KMS-11 (cell line): ENCODE measurements around the gene PEX10.
A peak's percentile ranks its signal among the peaks of the same experiment; 100 is the strongest.

Experiments used
- H2AFZ ChIP-seq: fragments of 200-600 bp; sonication (generic); 2 replicates; pipeline ENCODE4 v1.6.1; 2016; ENCODE audit warnings: antibody characterized with exemption, mixed run types, low read depth
- H3K27ac ChIP-seq: fragments of 200-600 bp; sonication (generic); 2 replicates; pipeline ENCODE4 v1.6.1; 2016; ENCODE audit warnings: mild to moderate bottlenecking, mixed run types
- H3K27me3 ChIP-seq: fragments of 200-600 bp; sonication (generic); 2 replicates; pipeline ENCODE4 v1.6.1; 2017; ENCODE audit warnings: mild to moderate bottlenecking, low read depth, mixed run types, moderate library complexity; ENCODE audit not compliant: insufficient read depth
- H3K36me3 ChIP-seq: fragments of 200-600 bp; sonication (generic); 2 replicates; pipeline ENCODE4 v1.6.1; 2017; ENCODE audit warnings: mild to moderate bottlenecking, mixed run types; ENCODE audit not compliant: insufficient read depth
- H3K4me1 ChIP-seq: fragments of 200-600 bp; sonication (generic); 2 replicates; pipeline ENCODE4 v1.6.1; 2016; ENCODE audit warnings: mild to moderate bottlenecking, low read depth, mixed run types; ENCODE audit not compliant: poor library complexity, severe bottlenecking
- H3K4me2 ChIP-seq: fragments of 200-600 bp; sonication (generic); 2 replicates; pipeline ENCODE4 v1.7.0; 2016; ENCODE audit warnings: mild to moderate bottlenecking, mixed run types
- H3K4me3 ChIP-seq: fragments of 200-600 bp; sonication (generic); IDR thresholded peaks from 2 replicates; pipeline ENCODE4 v1.6.1; 2017; ENCODE audit warnings: low read depth, low read length, mixed read lengths; ENCODE audit not compliant: insufficient read depth
- H3K79me2 ChIP-seq: fragments of 200-600 bp; sonication (generic); 2 replicates; pipeline ENCODE4 v1.6.1; 2016; ENCODE audit warnings: low read depth, mixed run types; ENCODE audit not compliant: insufficient read depth
- H3K9ac ChIP-seq: fragments of 200-600 bp; sonication (generic); 2 replicates; pipeline ENCODE4 v1.6.1; 2016; ENCODE audit warnings: mild to moderate bottlenecking, mixed run types
- H4K20me1 ChIP-seq: fragments of 200-600 bp; sonication (generic); 2 replicates; pipeline ENCODE4 v1.6.1; 2016; ENCODE audit warnings: mild to moderate bottlenecking, mixed run types; ENCODE audit not compliant: insufficient read depth
- TF ChIP-seq, protein P1 (sequence below): fragments of 200-600 bp; sonication (generic); conservative IDR thresholded peaks from 2 replicates; pipeline ENCODE4 v1.6.1; 2017; ENCODE audit warnings: low read depth, mild to moderate bottlenecking, antibody characterized with exemption, low read length, moderate library complexity, mixed read lengths

PEX10 gene

DNA sequence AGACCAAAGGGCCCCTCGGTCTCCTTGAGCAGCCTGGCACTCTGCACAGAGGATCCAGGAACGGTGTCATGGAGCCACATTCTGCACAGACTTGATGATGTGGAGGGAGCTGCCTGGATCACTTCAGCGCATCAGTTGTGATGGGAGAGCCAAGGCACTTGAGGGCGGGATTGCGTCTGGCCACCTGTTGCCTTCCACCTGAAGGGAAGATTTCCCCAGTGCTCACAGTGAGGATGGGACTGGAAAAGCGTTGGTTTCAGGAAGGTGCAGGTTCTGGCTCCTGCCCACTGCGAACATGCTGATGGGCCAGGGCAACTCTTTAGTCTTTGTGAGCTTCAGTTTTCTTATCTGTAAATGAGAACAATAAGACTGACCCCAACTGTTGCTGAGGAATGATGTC is 18.1 kb downstream of the PEX10 start:
- H3K27ac ChIP-seq = no peak overlapping the region
- H3K9ac ChIP-seq = no peak overlapping the region
- peaks cover 8% of the 10 kb centered on the region; the same call in 1 of the 2 replicates for H3K36me3 ChIP-seq
- peaks cover 19% of the 10 kb centered on the region for H3K79me2 ChIP-seq
- H2AFZ ChIP-seq = no peak overlapping the region
- TF ChIP-seq, protein P1, sequence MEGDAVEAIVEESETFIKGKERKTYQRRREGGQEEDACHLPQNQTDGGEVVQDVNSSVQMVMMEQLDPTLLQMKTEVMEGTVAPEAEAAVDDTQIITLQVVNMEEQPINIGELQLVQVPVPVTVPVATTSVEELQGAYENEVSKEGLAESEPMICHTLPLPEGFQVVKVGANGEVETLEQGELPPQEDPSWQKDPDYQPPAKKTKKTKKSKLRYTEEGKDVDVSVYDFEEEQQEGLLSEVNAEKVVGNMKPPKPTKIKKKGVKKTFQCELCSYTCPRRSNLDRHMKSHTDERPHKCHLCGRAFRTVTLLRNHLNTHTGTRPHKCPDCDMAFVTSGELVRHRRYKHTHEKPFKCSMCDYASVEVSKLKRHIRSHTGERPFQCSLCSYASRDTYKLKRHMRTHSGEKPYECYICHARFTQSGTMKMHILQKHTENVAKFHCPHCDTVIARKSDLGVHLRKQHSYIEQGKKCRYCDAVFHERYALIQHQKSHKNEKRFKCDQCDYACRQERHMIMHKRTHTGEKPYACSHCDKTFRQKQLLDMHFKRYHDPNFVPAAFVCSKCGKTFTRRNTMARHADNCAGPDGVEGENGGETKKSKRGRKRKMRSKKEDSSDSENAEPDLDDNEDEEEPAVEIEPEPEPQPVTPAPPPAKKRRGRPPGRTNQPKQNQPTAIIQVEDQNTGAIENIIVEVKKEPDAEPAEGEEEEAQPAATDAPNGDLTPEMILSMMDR = no peak
- H3K4me3 ChIP-seq = no peak overlapping the region
- no peaks in the 10 kb centered on the region for H3K27me3 ChIP-seq
- no peak overlapping the region for H3K4me2 ChIP-seq
- H3K4me1 ChIP-seq = peaks cover 17% of the 10 kb centered on the region
- no peaks in the 10 kb centered on the region for H4K20me1 ChIP-seq

DNA sequence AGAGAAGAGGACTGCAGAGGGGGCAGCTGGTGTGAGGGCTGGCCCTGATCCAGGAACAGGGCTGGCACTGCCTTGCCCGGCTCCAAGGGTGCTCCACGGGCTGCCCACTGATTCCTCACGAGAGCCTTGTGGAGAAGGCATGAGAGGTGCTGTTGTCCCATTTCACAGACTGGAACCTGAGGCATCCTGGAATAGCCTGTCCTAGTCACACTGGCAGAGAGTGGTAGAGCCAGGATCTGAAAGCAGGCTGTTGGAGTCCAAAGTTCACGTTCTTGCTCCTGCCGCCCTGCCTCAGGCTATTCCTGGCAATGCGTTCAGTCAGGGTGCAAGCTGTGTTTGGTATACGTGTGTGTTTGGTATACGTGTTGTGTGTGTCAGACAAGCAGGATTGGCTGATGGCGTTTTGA is 18.9 kb downstream of the PEX10 start:
- H3K27ac ChIP-seq = no peak overlapping the region
- TF ChIP-seq, protein P1 = no peak
- H3K9ac ChIP-seq = no peak overlapping the region
- no peaks in the 10 kb centered on the region for H3K27me3 ChIP-seq
- no peak overlapping the region for H3K4me2 ChIP-seq
- H3K4me3 ChIP-seq = no peak overlapping the region
- H3K36me3 ChIP-seq = peaks cover 8% of the 10 kb centered on the region; the same call in 1 of the 2 replicates
- H3K79me2 ChIP-seq = peaks cover 19% of the 10 kb centered on the region
- no peak overlapping the region for H2AFZ ChIP-seq
- peaks cover 17% of the 10 kb centered on the region for H3K4me1 ChIP-seq
- H4K20me1 ChIP-seq = no peaks in the 10 kb centered on the region

DNA sequence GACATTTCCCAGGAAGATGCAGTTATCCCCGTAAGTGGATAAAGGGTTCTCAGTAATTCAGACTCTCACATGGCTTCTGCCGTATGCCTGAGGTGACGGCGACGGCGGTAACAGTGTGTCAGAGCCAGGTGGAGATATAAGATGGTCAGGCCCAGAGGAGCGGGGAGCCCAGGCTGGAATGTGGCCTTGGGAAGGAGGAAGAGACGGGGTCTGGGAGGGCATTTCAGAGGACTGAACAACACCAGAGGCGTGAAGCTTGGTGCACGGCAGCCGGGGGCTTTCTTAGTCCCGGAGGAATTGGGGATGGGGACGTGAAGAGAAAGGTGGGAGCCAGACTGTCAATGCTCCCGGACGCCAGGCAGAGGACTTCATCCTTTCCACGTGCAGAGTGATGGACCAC is 19.7 kb downstream of the PEX10 start:
- TF ChIP-seq, protein P1 = no peak
- no peaks in the 10 kb centered on the region for H3K27me3 ChIP-seq
- no peak overlapping the region for H3K27ac ChIP-seq
- H3K79me2 ChIP-seq = peaks cover 19% of the 10 kb centered on the region
- H3K36me3 ChIP-seq = peaks cover 8% of the 10 kb centered on the region; the same call in 1 of the 2 replicates
- H3K4me3 ChIP-seq = no peak overlapping the region
- H3K4me2 ChIP-seq = peak overlapping the region; percentile 82
- H2AFZ ChIP-seq = no peak overlapping the region
- H4K20me1 ChIP-seq = no peaks in the 10 kb centered on the region
- peak overlapping the region; percentile 59; the same call in 1 of the 2 replicates for H3K9ac ChIP-seq
- H3K4me1 ChIP-seq = peaks cover 17% of the 10 kb centered on the region

DNA sequence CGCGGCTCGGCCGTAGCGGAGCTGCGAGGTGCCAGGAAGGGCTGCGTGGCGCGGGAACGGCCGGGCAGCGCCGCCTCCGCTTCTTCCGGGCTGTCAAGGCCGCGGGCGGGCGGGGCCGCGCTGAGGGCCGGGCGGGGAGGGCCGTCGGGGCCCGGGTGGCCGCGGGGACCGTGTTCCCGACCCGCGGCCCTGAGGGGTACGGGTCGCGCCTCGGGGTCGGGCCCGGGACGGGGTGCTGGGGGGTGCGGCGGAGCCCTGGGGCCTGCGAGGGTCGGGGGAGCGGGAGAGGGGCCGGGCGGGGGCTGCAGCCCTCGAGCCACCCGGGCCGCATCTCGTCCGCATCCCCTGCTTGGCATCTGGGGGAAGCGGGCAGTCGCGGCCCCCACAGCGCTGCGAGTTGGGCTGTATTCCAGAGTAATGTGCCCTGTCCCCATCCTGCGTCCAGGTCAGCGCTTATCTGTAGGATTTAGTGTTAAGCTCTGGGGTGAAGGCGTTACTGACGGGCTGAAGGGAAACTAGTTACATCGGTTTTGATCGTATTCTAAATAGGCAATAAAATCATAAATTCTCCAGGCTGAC is 20.3 kb downstream of the PEX10 start:
- H3K27ac ChIP-seq = 0 out of 2 replicates have a peak overlapping the region, but pooled peaks have one; percentile 36
- peak overlapping the region; percentile 59; the same call in 1 of the 2 replicates for H3K9ac ChIP-seq
- peaks cover 17% of the 10 kb centered on the region for H3K4me1 ChIP-seq
- H3K79me2 ChIP-seq = peaks cover 19% of the 10 kb centered on the region
- TF ChIP-seq, protein P1 = no peak
- H4K20me1 ChIP-seq = no peaks in the 10 kb centered on the region
- H3K4me2 ChIP-seq = peak overlapping the region; percentile 82
- H3K36me3 ChIP-seq = peaks cover 4% of the 10 kb centered on the region; the same call in 1 of the 2 replicates
- H3K4me3 ChIP-seq = no peak overlapping the region
- no peaks in the 10 kb centered on the region for H3K27me3 ChIP-seq
- no peak overlapping the region for H2AFZ ChIP-seq
